GM21360 (cell line): ENCODE results near the gene CTAGE1.
"Not testable (repeated sequence)": the region's sequence is repeated elsewhere in the genome, so short reads cannot be mapped to it uniquely, and the experiment has no call there.

Experiments
- ATAC-seq: cut with Tn5 transposase; IDR thresholded peaks from one replicate; pipeline ENCODE4 v1.9.1; 2021; ENCODE audit warnings: mild to moderate bottlenecking, moderate library complexity; ENCODE audit not compliant: unreplicated experiment

Gene CTAGE1

DNA sequence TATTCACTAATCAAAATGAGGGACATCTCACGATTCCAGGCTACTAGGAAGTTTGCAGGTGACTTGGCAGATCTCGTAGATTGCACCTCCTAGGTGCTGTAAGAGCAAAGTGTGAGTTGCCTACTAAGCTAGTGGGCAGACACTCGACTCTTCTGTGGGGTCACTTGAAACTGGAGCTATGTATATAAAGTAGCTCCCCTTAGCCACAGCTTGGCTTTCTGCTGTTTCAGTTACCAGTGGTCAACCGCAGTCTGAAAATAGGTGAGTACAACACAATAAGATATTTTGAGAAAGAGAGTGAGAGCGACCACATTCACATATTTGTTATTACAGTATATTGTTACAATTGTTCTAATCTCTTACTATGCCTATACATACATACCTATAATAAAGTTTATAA is 23.3 kb downstream of the CTAGE1 start:
- ATAC-seq: no peak

DNA sequence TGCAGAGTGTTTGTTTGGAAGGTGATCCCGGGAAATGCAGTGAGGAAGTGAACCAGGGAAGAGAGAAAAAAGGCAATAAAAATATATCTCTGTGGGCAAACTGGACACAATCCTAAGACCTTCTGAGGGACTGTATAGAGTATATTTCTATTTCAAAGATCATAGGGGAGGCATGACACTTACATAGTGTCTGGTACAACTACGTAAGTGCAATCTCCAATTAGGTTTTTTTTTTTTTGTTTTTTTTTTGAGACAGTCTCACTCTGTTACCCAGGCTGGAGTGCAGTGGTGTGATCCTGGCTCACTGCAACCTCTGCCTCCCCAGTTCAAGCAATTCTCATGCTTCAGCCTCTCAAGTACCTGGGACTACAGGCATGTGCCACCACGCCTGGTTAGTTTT is 24.6 kb downstream of the CTAGE1 start:
- ATAC-seq: not testable (repeated sequence)

DNA sequence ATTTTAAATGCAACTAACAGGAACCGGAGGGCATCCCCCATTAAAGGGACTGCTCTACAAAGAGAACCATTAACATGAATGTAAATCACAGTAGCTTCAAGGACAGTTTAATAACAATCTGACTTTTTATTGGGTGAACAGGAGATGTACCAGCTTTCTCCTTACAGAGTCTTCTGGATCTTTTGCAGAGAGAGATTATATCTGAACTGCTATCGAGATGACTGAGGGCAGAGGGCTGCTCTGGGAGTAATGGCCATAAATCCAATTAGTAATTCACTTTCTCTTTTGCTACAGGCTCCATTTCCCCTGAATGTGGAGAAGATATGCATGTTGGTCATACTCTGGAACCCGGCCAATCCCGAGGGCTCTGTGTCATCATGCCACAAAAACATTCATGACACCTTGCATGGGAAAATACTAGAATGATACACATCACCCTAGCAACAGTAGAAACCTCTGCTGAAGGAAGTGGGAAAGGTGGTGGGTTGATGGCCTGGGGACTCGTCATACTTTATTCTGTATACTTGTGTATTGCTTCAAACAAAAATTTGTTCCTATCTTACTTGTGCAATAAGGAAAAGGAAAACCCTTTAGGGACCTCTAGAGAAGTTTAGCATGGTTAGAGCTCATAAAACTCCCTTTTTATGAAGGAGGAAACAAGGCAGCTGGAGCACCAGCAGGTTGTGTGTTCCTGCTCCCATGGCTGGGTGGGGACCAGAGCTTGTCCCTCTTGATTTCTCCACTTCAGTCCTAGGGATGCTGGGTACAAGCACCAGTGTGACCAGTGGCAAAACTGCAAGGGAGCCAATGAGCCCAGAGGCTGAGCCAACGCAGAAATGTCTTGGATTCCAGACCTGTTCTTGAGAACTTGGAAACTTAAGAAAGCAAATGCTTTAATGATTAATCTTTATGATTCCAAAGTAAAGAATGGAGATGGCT is 26.0 kb downstream of the CTAGE1 start:
- no peak for ATAC-seq

DNA sequence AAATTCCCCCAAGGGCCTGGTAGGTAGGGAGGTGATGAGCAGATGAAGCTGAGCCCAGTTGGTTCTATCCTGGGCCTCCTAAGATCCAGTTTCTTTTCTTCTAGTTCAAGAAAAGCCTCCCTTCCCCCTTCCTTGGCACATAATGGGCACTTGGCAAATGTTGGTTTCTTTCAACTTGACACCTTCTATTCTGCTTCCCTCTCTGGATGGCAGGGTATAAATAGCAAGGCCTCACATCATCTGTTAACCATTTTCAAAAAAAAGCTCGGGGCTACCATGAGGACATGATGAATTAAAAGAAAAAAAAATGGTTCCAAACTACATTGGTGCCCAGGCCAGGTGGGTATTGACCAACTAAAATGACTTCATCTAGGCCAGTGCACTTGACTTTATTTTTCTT is 29.9 kb downstream of the CTAGE1 start:
- no peak for ATAC-seq

DNA sequence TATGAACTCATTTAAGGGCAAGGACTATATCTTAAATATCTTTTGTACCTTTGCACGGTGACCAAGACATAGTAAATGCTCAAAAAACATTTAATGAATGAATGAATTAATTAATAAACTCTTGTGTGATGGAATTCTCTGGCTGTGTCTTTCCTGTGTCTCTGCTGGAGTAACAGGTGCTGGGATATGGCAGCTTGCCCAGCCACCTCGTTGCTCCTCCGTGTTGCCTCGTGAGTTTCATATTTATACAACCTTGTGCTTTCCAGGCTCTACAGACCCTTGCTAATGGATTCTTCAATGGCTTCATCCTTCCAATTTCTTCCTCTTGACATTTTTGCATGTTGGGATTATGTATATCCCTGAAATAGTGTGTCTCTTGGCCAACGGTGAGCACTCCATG is 30.4 kb downstream of the CTAGE1 start:
- ATAC-seq: no peak

DNA sequence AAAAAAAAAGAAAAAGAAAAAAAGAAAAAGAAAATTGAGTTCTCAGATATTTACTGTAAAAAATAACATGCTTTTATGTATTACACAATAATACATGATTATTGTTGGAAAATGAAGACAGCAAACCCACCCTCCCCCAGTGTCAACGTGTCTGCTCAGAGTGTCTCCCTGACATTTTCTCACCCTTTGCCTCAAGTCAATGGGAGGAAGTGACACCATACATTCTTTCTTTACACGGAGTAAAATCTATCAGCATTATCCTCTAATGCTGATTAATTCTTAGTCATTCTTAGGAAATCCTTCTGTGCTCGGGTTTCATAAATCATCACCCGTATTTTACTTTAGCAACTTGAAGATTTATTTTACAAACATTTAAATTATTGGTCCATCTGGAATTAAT is 32.0 kb downstream of the CTAGE1 start:
- no peak for ATAC-seq

DNA sequence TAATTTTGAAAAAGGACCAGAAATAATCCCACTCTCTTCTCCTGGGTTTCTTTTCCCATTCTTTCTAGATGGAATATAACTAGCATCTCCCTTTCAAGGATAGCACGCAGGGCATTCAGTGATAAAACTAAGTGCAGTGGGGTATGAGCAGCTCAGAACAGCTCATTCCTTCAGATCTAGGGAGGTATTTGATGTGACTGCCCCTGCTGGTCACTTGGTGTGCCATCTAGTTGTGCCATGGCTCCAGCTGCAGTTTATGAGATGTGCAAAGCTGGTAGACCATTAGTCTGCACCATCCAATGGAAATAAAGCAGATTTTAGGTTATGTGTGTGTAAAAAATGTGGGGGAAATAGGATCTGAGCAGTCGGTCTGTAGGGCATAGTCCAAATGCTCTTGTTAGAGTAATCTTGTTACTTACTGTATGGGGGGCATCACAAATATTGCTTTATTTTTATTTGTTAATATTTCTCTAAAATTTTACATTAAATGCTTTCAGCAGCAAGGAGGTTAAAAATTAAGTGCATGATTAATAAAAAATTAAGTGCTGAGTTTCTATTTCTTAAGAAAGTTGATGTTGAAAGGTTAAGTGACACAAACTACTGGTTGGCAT is 38.9 kb downstream of the CTAGE1 start:
- ATAC-seq: no peak

DNA sequence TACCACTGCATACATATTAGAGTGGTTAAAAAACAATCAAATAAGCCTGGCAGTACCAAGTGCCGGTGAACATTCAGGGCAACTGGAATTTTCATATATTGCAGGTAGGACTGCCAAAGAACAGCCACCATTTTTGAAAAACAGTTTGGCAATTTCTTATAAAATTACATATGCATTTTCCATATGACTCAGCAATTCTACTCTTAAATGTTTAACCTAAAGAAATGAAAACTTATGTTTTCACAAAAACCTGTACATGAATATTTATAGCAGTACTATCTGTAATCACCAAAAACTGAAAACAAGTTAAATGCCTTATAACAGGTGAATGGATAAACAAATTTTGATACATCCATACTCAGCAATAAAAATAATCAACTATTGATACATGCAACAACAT is 39.9 kb downstream of the CTAGE1 start:
- no peak for ATAC-seq

DNA sequence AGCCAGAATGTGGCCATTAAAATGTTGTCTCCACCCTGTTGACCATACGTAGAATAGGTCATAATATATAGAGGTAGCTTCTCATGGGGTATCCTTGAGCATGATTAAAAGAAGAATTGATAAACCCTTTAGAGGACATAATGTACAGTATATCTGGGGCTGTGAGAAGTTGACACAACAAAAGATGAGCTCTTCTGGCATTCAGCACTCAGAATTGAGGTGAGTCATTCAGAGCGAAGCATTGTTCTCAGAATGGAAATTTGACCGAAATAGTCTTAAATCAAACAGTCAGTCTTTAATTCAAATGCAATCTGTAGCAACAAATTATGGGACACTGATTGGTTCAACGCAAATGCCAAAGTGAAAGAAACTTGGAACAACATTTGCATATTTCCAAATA is 47.3 kb downstream of the CTAGE1 start:
- no peak for ATAC-seq

DNA sequence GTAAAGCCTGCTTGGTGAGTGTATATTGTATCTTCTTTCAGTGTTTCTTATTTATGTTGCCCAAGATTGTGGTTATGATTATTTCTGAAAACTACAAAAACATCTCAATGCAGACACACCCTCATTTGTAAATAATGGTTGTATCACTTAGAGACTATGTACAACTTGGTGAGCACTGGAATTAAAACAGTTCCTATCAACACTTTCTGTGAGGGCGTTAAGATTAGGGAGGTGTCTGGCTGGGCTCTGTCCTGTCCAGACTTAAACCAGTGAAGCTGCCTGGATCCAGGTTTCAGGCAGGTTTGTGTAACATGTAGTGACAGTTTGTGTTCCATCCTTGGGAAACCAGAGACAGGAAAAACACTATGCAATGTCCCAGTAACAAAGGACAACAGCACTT is 49.7 kb downstream of the CTAGE1 start:
- ATAC-seq: no peak

DNA sequence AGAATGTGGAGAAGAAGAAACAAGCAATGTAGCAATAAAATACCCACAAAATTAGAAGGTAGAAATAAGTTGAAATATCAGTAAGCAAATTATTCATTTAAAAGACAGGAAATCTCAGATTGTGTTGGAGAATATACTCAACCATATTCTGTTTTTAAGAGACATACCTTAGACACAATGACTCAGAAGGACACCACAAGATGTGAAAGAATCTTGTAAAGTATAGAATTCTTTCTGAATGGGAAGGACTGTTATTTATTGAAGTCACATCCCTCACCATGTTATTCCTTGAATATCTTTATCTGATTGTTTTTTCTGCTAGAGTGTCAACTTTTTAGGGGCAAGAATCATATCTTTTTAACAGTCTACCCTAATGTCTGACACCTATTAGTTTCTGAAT is 50.4 kb downstream of the CTAGE1 start:
- no peak for ATAC-seq

DNA sequence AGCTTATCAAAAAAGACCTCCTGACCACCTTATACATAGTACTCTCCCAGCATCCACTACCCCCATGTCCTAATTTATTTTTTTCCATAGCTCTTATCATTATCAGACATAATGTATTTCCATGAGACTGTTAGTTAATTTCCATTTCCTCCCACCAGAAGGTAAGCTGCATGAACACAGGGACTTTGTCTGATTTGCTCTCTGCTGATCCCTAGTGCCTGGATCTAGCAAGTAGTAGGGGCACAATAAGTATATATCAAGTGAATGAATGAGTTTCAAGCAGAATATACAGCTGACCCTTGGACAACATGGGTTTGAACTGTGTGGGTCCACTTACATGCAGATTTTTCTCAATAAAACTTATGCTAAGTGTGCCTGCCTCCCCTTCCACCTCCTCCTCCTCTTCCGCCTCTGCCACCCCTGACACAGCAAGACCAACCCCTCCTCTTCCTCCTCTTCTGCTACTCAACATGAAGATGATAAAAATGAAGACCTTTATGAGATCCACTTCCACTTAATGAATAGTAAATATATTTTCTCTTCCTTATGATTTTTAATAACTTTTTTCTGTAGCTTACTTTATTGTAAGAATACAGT is 53.8 kb downstream of the CTAGE1 start:
- ATAC-seq: no peak
